IMR-90 (cell line): Measurements from ENCODE around the gene PCGF2. TPM values are rescaled to one million over a fixed set of nuclear protein-coding genes. Genes with fewer than 3 reads are reported as not detected.

Source experiments
- ATAC-seq: fragments of 200-7000 bp; cut with Tn5 transposase; 2 replicates; pipeline ENCODE4 v1.9.1; 2020; ENCODE audit warnings: low read depth, mild to moderate bottlenecking, moderate library complexity
- BruUV-seq: library from RNA; stranded (reverse); fragments of 400-500 nt; replicated peaks from 2 replicates; lab custom pipeline; 2021; lab: Mats Ljungman, UMichigan
- CTCF ChIA-PET: fragments of 300-600 bp; formaldehyde crosslinking; extraction: SDS; loops from one replicate; lab custom pipeline; 2021; ENCODE audit warnings: antibody characterized with exemption; lab: Yijun Ruan, JAX
- POLR2A ChIA-PET: fragments of 300-600 bp; sonication (Branson Sonifier 250); formaldehyde crosslinking; loops from one replicate; lab custom pipeline; 2022; ENCODE audit warnings: antibody characterized with exemption; ENCODE audit not compliant: unreplicated experiment; lab: Charles Lee
- DNase-seq: peaks from one replicate; pipeline ENCODE4 v3.0.0; 2013
- H2AFZ ChIP-seq: replicated peaks from 2 replicates; pipeline ENCODE3; 2013; ENCODE audit warnings: low read length, mild to moderate bottlenecking; ENCODE audit not compliant: poor library complexity
- H2AK5ac ChIP-seq: 2 replicates; pipeline ENCODE4 v1.6.1; 2013; ENCODE audit warnings: low read depth, low read length, inconsistent platforms
- H2AK9ac ChIP-seq: replicated peaks from 2 replicates; pipeline ENCODE3; 2013; ENCODE audit warnings: mild to moderate bottlenecking, low read depth, low read length, moderate library complexity; ENCODE audit not compliant: poor library complexity
- H2BK120ac ChIP-seq: 2 replicates; pipeline ENCODE4 v1.6.1; 2013; ENCODE audit warnings: low read depth, low read length, inconsistent platforms
- H2BK15ac ChIP-seq: 3 replicates; pipeline ENCODE4 v1.6.1; 2013; ENCODE audit warnings: low read depth, low read length, inconsistent platforms
- H2BK20ac ChIP-seq: 2 replicates; pipeline ENCODE4 v1.6.1; 2013; ENCODE audit warnings: low read depth, mild to moderate bottlenecking, inconsistent platforms, low read length, moderate library complexity
- H2BK5ac ChIP-seq: 2 replicates; pipeline ENCODE4 v1.6.1; 2013; ENCODE audit warnings: mild to moderate bottlenecking, low read depth, low read length, inconsistent platforms; ENCODE audit not compliant: poor library complexity, severe bottlenecking
- H3K14ac ChIP-seq: replicated peaks from 2 replicates; pipeline ENCODE4 v1.6.1; 2013; ENCODE audit warnings: low read depth, low read length, inconsistent platforms
- H3K18ac ChIP-seq: 2 replicates; pipeline ENCODE4 v1.6.1; 2013; ENCODE audit warnings: low read depth, low read length, control low read depth
- H3K23ac ChIP-seq: 2 replicates; pipeline ENCODE4 v1.6.1; 2013; ENCODE audit warnings: low read depth, low read length, inconsistent platforms
- H3K27ac ChIP-seq: 2 replicates; pipeline ENCODE4 v1.5.1; 2013; ENCODE audit warnings: mild to moderate bottlenecking, control low read depth, low read length; ENCODE audit not compliant: insufficient read depth
- H3K27me3 ChIP-seq: 2 replicates; pipeline ENCODE4 v1.6.1; 2013; ENCODE audit warnings: low read length; ENCODE audit not compliant: control insufficient read depth, insufficient read depth
- H3K36me3 ChIP-seq: 2 replicates; pipeline ENCODE4 v1.6.1; 2013; ENCODE audit warnings: low read length, mixed read lengths; ENCODE audit not compliant: control insufficient read depth, insufficient read depth
- H3K4ac ChIP-seq: 2 replicates; pipeline ENCODE4 v1.6.1; 2013; ENCODE audit warnings: low read depth, low read length, inconsistent platforms
- H3K4me1 ChIP-seq: 2 replicates; pipeline ENCODE4 v1.6.1; 2013; ENCODE audit warnings: low read length, mixed read lengths; ENCODE audit not compliant: control insufficient read depth, insufficient read depth
- H3K4me2 ChIP-seq: 2 replicates; pipeline ENCODE4 v1.6.1; 2013; ENCODE audit warnings: low read depth, mild to moderate bottlenecking, control low read depth, low read length, moderate library complexity
- H3K4me3 ChIP-seq: 2 replicates; pipeline ENCODE4 v1.5.1; 2013; ENCODE audit warnings: low read depth, mild to moderate bottlenecking, control low read depth, low read length, moderate library complexity; ENCODE audit not compliant: insufficient read depth
- H3K56ac ChIP-seq: 2 replicates; pipeline ENCODE4 v1.6.1; 2013; ENCODE audit warnings: low read length, inconsistent platforms; ENCODE audit not compliant: insufficient read depth; ENCODE audit errors: extremely low read depth
- H3K79me1 ChIP-seq, 2 experiments: 2 replicates each; pipeline ENCODE4 v1.6.1; 2013; ENCODE audit warnings: low read length in 2 of 2, inconsistent platforms in 1 of 2, low read depth in 1 of 2
- H3K9ac ChIP-seq: 2 replicates; pipeline ENCODE4 v1.6.1; 2013; ENCODE audit warnings: low read depth, low read length, control low read depth
- H3K9me1 ChIP-seq: 2 replicates; pipeline ENCODE4 v1.6.1; 2013; ENCODE audit warnings: low read length, inconsistent platforms; ENCODE audit not compliant: insufficient read depth
- H3K9me3 ChIP-seq: 2 replicates; pipeline ENCODE4 v1.6.1; 2013; ENCODE audit warnings: low read length; ENCODE audit not compliant: control insufficient read depth, insufficient read depth
- H4K20me1 ChIP-seq: 2 replicates; pipeline ENCODE4 v1.6.1; 2013; ENCODE audit warnings: low read length, inconsistent platforms; ENCODE audit not compliant: insufficient read depth
- H4K5ac ChIP-seq: 2 replicates; pipeline ENCODE4 v1.6.1; 2013; ENCODE audit warnings: mild to moderate bottlenecking, low read depth, low read length, control low read depth
- H4K8ac ChIP-seq, 2 experiments: 2 replicates each; pipeline ENCODE4 v1.6.1; 2013; ENCODE audit warnings: low read depth in 2 of 2, low read length in 2 of 2, control low read depth in 1 of 2, inconsistent platforms in 1 of 2
- H4K91ac ChIP-seq: 2 replicates; pipeline ENCODE4 v1.6.1; 2013; ENCODE audit warnings: low read depth, low read length, inconsistent platforms; ENCODE audit not compliant: insufficient read depth
- MAZ ChIP-seq: IDR thresholded peaks from 2 replicates; pipeline ENCODE4 v1.6.1; 2012; ENCODE audit warnings: low read depth, mild to moderate bottlenecking, low read length, improper control_type of control experiment, moderate library complexity, borderline replicate concordance
- POLR2A ChIP-seq: IDR thresholded peaks from 2 replicates; pipeline ENCODE4 v1.6.1; 2012; ENCODE audit warnings: mild to moderate bottlenecking, low read depth, low read length
- RCOR1 ChIP-seq: IDR thresholded peaks from 2 replicates; pipeline ENCODE4 v1.6.1; 2012; ENCODE audit warnings: mild to moderate bottlenecking, low read length, improper control_type of control experiment; ENCODE audit not compliant: insufficient replicate concordance
- WGBS, 2 experiments: methylation state at CpG; one replicate each; pipeline versions ENCODE4 v1.1.5 to v1.1.7; 2013; ENCODE audit warnings: missing lambda C conversion rate in 2 of 2; ENCODE audit not compliant: insufficient read length in 1 of 2; ENCODE audit errors: extremely low coverage in 2 of 2; 5-methylcytosine and 5-hydroxymethylcytosine counted together
- dilution Hi-C: fragments of 300-500 bp; cut with HindIII; formaldehyde crosslinking; loops from one replicate; pipeline ENCODE4 v1.14.3; 2018; ENCODE audit warnings: low sequenced_read_pairs; ENCODE audit not compliant: unreplicated experiment
- in situ Hi-C: fragments of 300-500 bp; cut with MboI; formaldehyde crosslinking; loops from 3 replicates; pipeline ENCODE4 v1.14.3; 2019; ENCODE audit warnings: low sequenced_read_pairs, inconsistent platforms, mixed read lengths
- intact Hi-C: fragments of 100-400 bp; cut with micrococcal nuclease; formaldehyde crosslinking; loops from 2 replicates; pipeline ENCODE4 v1.10.0; 2022
- polyA plus RNA-seq, 3 experiments: library from polyadenylated mRNA; depleted of rRNA; stranded (reverse); fragments of >200 nt; gene quantifications; 2 replicates each; pipeline ENCODE4 v1.2.3, GENCODE V29; 2012; ENCODE audit warnings: low replicate concordance in 1 of 3
- total RNA-seq: library from RNA; depleted of rRNA; stranded (reverse); fragments of >200 nt; gene quantifications from 2 replicates; pipeline ENCODE4 v1.2.3, GENCODE V29; 2012

The PCGF2 gene
- total and polyA plus RNA-seq, 2 of the 4 experiments (the other 2 are of a cell fraction) = 1.1 to 18.2 TPM

DNA sequence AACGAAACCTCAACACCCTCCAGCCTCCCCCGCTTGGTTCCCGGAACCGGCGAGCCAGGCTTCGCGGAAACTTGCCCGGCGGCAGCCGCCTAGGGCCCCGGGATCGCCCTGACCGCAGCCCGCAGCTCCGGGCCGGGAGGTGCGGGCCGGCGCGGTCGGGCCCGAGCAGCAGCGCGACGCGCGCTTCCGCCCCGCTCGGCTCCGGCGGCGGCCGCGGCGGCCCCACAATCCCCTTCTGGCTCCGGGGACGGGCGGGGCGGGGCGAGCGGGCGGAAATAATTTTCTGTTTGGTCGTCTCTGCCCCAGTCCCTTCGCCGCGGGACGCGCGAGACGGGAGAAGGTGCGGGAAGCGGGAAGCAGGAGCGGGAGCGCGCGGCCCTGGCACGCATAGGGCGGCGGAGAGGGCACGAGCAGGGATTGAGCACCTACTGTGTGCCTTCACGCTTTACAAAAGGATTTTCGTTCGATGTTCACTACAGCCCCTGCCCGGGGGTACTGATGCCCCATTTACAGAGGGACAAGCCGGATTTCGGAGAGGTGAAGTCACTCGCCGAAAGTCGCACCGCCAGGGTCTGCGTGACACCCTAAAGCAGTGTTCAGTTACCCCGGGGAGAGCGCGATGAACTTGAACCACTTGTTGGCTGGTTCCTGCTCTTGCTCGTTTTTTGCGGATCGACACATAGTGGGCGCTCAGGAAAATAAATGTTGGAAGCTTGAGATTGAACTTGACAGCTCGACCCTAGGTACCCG is 45.8 kb downstream of the PCGF2 start:
- H3K27me3 ChIP-seq = no peaks in the 10 kb centered on the region
- peak overlapping the region; percentile 73 for H2BK5ac ChIP-seq
- peak overlapping the region; percentile 74 for H3K14ac ChIP-seq
- intact Hi-C loops (loop anchor here (1.0 kb wide), 1 partner anchor 25 kb away; no protein-coding TSS in a partner anchor), dilution Hi-C loops (no loop called here), in situ Hi-C loops (no loop called here)
- ATAC-seq (peak; percentile 72), DNase-seq (peak; percentile 81)
- H2AK9ac ChIP-seq = peak overlapping the region; percentile 95
- peak overlapping the region; percentile 95 for H3K9ac ChIP-seq
- POLR2A ChIA-PET = interaction anchor here (0.6 kb wide), 1 partner anchor 12 kb away, joined by 3 read pairs; no protein-coding TSS in a partner anchor
- no peak overlapping the region for H2BK120ac ChIP-seq
- peak overlapping the region; percentile 83 for H3K27ac ChIP-seq
- peak overlapping the region; percentile 94 for H2AFZ ChIP-seq
- no peaks in the 10 kb centered on the region for H3K9me3 ChIP-seq
- H3K36me3 ChIP-seq = no peaks in the 10 kb centered on the region
- H3K4me1 ChIP-seq = peaks cover 17% of the 10 kb centered on the region
- no peak for TF ChIP-seq RCOR1
- TF ChIP-seq MAZ = peak; percentile 58; the same call in 1 of the 2 replicates
- TF ChIP-seq POLR2A = 0 out of 2 replicates have a peak, but pooled peaks have one; percentile 28
- H3K4me2 ChIP-seq = peak overlapping the region; percentile 100
- peak overlapping the region; percentile 74 for H3K18ac ChIP-seq
- peaks cover 12 to 46% of the 10 kb centered on the region in 2 experiments; a peak in 3 of 4 replicates for H3K79me1 ChIP-seq
- CTCF ChIA-PET = no interaction called here
- H4K8ac ChIP-seq = peak overlapping the region; percentile 93 to 96
- H3K23ac ChIP-seq = peak overlapping the region; percentile 69
- peaks cover 12% of the 10 kb centered on the region; the same call in 1 of the 2 replicates for H4K20me1 ChIP-seq
- peak overlapping the region; percentile 63; the same call in 1 of the 3 replicates for H2BK15ac ChIP-seq
- H3K9me1 ChIP-seq = peaks cover 17% of the 10 kb centered on the region
- BruUV-seq = no TSS peak
- H2AK5ac ChIP-seq = peak overlapping the region; percentile 91
- WGBS, 2 experiments = 1% methylated on average over 40 of the region's 81 CpGs; no CpG with 5 or more reads in 1 of the 2 experiments
- H2BK20ac ChIP-seq = no peak overlapping the region
- peak overlapping the region; percentile 57 for H3K56ac ChIP-seq
- peak overlapping the region; percentile 95 for H3K4me3 ChIP-seq
- peak overlapping the region; percentile 26 for H4K91ac ChIP-seq
- peak overlapping the region; percentile 93 for H4K5ac ChIP-seq
- peak overlapping the region; percentile 75 for H3K4ac ChIP-seq
